MM.1S (cell line): Measurements from ENCODE around the gene SCAF4.

Experiments
- DNase-seq: peaks from one replicate; pipeline ENCODE4 v3.0.0-alpha.2; 2015
- H2AFZ ChIP-seq: fragments of 300-600 bp; sonication (generic); 2 replicates; pipeline ENCODE4 v1.6.0; 2016; ENCODE audit warnings: antibody characterized with exemption, low read length
- H3F3A ChIP-seq: fragments of 300-600 bp; sonication (generic); 2 replicates; pipeline ENCODE4 v1.6.1; 2016; ENCODE audit warnings: mild to moderate bottlenecking, antibody characterized with exemption, low read length, moderate library complexity, mixed read lengths; ENCODE audit not compliant: insufficient read depth
- H3K27ac ChIP-seq: fragments of 300-600 bp; sonication (generic); 2 replicates; pipeline ENCODE4 v1.5.1; 2016; ENCODE audit warnings: mild to moderate bottlenecking, low read length
- H3K27me3 ChIP-seq: fragments of 300-600 bp; sonication (generic); replicated peaks from 2 replicates; pipeline ENCODE4 v1.6.0; 2016; ENCODE audit warnings: low read length; ENCODE audit not compliant: insufficient read depth
- H3K36me3 ChIP-seq: fragments of 300-600 bp; sonication (generic); replicated peaks from 2 replicates; pipeline ENCODE4 v1.6.1; 2016; ENCODE audit warnings: mild to moderate bottlenecking, low read length, mixed read lengths; ENCODE audit not compliant: insufficient read depth
- H3K4me1 ChIP-seq: fragments of 300-600 bp; sonication (generic); 2 replicates; pipeline ENCODE4 v1.6.1; 2016; ENCODE audit warnings: low read length, mixed read lengths
- H3K4me2 ChIP-seq: fragments of 300-600 bp; sonication (generic); 2 replicates; pipeline ENCODE4 v1.6.0; 2016; ENCODE audit warnings: low read depth, low read length
- H3K4me3 ChIP-seq: fragments of 300-600 bp; sonication (generic); 2 replicates; pipeline ENCODE4 v1.5.1; 2016; ENCODE audit warnings: low read length, mixed read lengths
- H3K79me2 ChIP-seq: fragments of 300-600 bp; sonication (generic); 2 replicates; pipeline ENCODE4 v1.6.1; 2016; ENCODE audit warnings: mixed run types, low read length, mixed read lengths
- H3K9ac ChIP-seq: fragments of 300-600 bp; sonication (generic); 2 replicates; pipeline ENCODE4 v1.6.1; 2016; ENCODE audit warnings: low read length, mixed read lengths
- H3K9me2 ChIP-seq: fragments of 300-600 bp; sonication (generic); replicated peaks from 2 replicates; pipeline ENCODE4 v1.6.1; 2016; ENCODE audit warnings: mild to moderate bottlenecking, low read length, mixed read lengths; ENCODE audit not compliant: insufficient read depth
- H3K9me3 ChIP-seq: fragments of 300-600 bp; sonication (generic); replicated peaks from 2 replicates; pipeline ENCODE4 v1.6.1; 2016; ENCODE audit warnings: mild to moderate bottlenecking, low read length, mixed read lengths; ENCODE audit not compliant: insufficient read depth
- H4K20me1 ChIP-seq: fragments of 300-600 bp; sonication (generic); 2 replicates; pipeline ENCODE4 v1.6.1; 2016; ENCODE audit warnings: mild to moderate bottlenecking, low read length, moderate library complexity, mixed read lengths; ENCODE audit not compliant: insufficient read depth
- EZH2 ChIP-seq: fragments of 300-600 bp; sonication (generic); optimal IDR thresholded peaks from 2 replicates; pipeline ENCODE3; 2017; ENCODE audit warnings: low read depth, mild to moderate bottlenecking, antibody characterized with exemption, low read length, mixed read lengths
- EZH2phosphoT487 ChIP-seq: fragments of 300-600 bp; sonication (generic); IDR thresholded peaks from 2 replicates; pipeline ENCODE4 v1.6.1; 2018; ENCODE audit warnings: antibody characterized with exemption, low read length
- TF ChIP-seq, protein P1 (sequence below): fragments of 300-600 bp; sonication (generic); IDR thresholded peaks from 2 replicates; pipeline ENCODE4 v1.5.1; 2016; ENCODE audit warnings: antibody characterized with exemption, low read length, mixed read lengths

Gene SCAF4

DNA sequence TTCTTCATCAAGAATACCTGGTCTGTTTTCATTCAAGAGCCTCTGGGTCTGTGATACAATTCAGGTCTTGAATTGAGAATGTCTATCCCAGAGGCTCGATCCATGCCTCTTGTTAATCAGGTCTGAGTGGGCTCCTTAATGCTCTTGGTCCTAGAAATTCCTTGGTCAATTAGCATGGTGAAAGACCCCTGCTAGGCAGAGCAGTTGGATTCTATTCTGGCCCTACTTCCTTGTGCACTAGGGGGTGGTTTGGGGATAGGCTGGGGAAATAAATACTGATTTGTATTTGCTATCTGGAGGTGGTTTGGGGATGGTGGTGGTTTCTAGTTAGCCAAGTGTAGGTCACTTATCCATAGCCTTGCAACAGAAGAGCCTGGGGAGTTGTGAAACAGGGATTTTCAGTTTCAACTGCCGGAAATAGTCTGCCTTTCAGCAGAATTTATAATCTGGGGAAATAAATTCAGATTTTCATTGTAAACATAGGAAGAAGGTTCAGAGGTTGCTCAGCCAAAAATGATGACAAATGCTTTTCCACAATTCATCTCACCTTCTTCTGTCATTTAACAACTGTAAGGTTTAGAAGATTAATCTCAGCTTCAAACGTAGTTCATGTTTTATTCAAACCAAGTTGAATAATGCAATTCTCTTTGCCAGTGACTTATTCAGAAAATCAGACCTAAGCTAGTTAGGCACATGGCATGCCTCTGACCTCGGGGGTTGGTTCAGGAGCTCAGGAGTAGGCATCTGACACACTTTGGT is 22.2 kb upstream of the SCAF4 start:
- no peaks in the 10 kb centered on the region for H3K27me3 ChIP-seq
- no peaks in the 10 kb centered on the region for H3F3A ChIP-seq
- no peak overlapping the region for H3K4me2 ChIP-seq
- no peaks in the 10 kb centered on the region for H4K20me1 ChIP-seq
- H3K9ac ChIP-seq, result no peak overlapping the region
- no peaks in the 10 kb centered on the region for H3K36me3 ChIP-seq
- H3K79me2 ChIP-seq, result no peaks in the 10 kb centered on the region
- no peak overlapping the region for H3K27ac ChIP-seq
- H3K9me2 ChIP-seq, result no peaks in the 10 kb centered on the region
- no peak overlapping the region for H2AFZ ChIP-seq
- H3K4me3 ChIP-seq, result no peak overlapping the region
- no peak for TF ChIP-seq EZH2phosphoT487
- TF ChIP-seq EZH2, result no peak
- TF ChIP-seq, protein P1, sequence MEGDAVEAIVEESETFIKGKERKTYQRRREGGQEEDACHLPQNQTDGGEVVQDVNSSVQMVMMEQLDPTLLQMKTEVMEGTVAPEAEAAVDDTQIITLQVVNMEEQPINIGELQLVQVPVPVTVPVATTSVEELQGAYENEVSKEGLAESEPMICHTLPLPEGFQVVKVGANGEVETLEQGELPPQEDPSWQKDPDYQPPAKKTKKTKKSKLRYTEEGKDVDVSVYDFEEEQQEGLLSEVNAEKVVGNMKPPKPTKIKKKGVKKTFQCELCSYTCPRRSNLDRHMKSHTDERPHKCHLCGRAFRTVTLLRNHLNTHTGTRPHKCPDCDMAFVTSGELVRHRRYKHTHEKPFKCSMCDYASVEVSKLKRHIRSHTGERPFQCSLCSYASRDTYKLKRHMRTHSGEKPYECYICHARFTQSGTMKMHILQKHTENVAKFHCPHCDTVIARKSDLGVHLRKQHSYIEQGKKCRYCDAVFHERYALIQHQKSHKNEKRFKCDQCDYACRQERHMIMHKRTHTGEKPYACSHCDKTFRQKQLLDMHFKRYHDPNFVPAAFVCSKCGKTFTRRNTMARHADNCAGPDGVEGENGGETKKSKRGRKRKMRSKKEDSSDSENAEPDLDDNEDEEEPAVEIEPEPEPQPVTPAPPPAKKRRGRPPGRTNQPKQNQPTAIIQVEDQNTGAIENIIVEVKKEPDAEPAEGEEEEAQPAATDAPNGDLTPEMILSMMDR, result no peak
- DNase-seq, result no peak
- no peaks in the 10 kb centered on the region for H3K9me3 ChIP-seq
- H3K4me1 ChIP-seq, result no peaks in the 10 kb centered on the region

DNA sequence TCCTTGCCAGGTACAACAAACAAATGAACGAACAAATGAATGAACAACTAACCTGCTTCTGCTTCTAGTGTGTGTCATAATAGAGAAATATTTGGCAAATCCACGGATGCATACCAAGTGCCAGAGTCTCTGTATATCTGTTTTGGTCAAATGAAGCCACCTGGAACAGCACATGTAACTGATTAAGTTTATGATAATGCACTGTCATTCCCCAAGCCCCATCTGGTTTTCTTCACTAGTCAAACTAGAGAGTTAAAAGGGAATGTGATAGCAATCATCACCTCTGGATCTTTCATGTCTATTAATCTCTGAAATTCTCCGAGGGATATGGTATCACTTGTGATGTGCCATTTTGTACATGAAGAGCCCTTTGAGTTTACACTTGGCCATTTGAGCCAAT is 21.0 kb upstream of the SCAF4 start:
- TF ChIP-seq EZH2 (no peak), EZH2phosphoT487 (no peak)
- TF ChIP-seq, protein P1, result no peak

DNA sequence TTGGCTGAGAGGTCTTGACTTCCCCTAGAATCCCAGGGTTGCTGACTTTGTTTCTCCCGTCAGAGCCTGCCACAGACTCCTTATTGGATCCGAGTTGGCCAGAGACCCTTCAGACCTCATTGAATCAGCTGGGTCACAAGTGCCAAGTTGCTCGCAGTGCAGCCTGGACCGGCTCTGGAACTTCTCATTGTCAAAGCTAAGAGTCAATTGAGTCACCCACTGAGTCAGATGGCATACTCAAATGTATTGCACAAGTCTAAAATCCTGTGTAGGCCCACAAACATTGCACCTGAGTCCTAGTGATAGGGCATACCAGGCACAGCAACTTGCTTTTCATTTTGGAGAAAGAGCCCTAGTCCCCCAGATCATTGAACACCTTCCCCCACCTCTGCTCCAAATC is 20.4 kb upstream of the SCAF4 start:
- no peaks in the 10 kb centered on the region for H4K20me1 ChIP-seq
- no peak overlapping the region for H3K4me2 ChIP-seq
- H3K79me2 ChIP-seq, result no peaks in the 10 kb centered on the region
- H3K9me2 ChIP-seq, result no peaks in the 10 kb centered on the region
- no peaks in the 10 kb centered on the region for H3K4me1 ChIP-seq
- no peak overlapping the region for H3K27ac ChIP-seq
- no peaks in the 10 kb centered on the region for H3K9me3 ChIP-seq
- H2AFZ ChIP-seq, result no peak overlapping the region
- no peak overlapping the region for H3K4me3 ChIP-seq
- H3K9ac ChIP-seq, result no peak overlapping the region
- TF ChIP-seq EZH2, result no peak
- H3F3A ChIP-seq, result no peaks in the 10 kb centered on the region
- H3K27me3 ChIP-seq, result no peaks in the 10 kb centered on the region
- DNase-seq, result no peak
- H3K36me3 ChIP-seq, result no peaks in the 10 kb centered on the region

More for the DNA sequence above, 21.0 kb upstream of the SCAF4 start:
- Histone ChIP-seq H3F3A (no peaks in the 10 kb centered on the region), H3K9me3 (no peaks in the 10 kb centered on the region), H3K27ac (no peak overlapping the region), H3K9ac (no peak overlapping the region), H3K79me2 (no peaks in the 10 kb centered on the region), H3K4me1 (no peaks in the 10 kb centered on the region), H3K4me2 (no peak overlapping the region), H3K9me2 (no peaks in the 10 kb centered on the region), H3K27me3 (no peaks in the 10 kb centered on the region), H3K36me3 (no peaks in the 10 kb centered on the region), H3K4me3 (no peak overlapping the region), H4K20me1 (no peaks in the 10 kb centered on the region), H2AFZ (no peak overlapping the region)
- no peak for DNase-seq

DNA sequence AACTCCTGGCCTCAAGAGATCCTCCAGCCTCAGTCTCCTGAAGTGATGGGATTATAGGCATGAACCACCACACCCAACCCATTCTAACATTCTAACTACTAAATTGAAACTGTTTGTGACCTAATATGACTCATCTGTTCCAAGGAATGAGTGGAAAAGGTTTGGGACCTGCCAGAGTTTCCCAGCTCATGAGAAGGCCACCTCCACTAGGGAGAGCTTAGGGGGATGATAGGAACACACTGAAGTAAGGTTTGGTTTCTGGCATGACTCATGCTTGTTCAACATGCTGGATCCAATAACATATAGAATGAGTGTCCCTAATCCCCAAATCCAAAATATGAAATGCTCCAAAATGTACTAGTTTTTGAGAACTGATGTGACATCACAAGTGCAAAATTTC is 18.9 kb upstream of the SCAF4 start:
- TF ChIP-seq EZH2 (no peak), EZH2phosphoT487 (no peak)
- TF ChIP-seq, protein P1, result no peak
- DNase-seq, result no peak
- Histone ChIP-seq H3K9me2 (no peaks in the 10 kb centered on the region), H3K36me3 (no peaks in the 10 kb centered on the region), H2AFZ (no peak overlapping the region), H3K9me3 (no peaks in the 10 kb centered on the region), H3K4me1 (no peaks in the 10 kb centered on the region), H3K4me2 (no peak overlapping the region), H3K79me2 (no peaks in the 10 kb centered on the region), H3K4me3 (no peak overlapping the region), H3K27ac (no peak overlapping the region), H3F3A (no peaks in the 10 kb centered on the region), H3K27me3 (no peaks in the 10 kb centered on the region), H3K9ac (no peak overlapping the region), H4K20me1 (no peaks in the 10 kb centered on the region)
